Thoracic aorta (tissue), 2 donors: Measurements from ENCODE around the gene CSPG4. TPM values are rescaled to one million over a fixed set of nuclear protein-coding genes. Genes with fewer than 3 reads are reported as not detected.
"Not testable (repeated sequence)": the region's sequence is repeated elsewhere in the genome, so short reads cannot be mapped to it uniquely, and the experiment has no call there.

Experiments used
- ATAC-seq: fragments of 150-250 bp; one replicate; pipeline ENCODE4 v1.8.0; 2017; ENCODE audit warnings: low read depth; ENCODE audit not compliant: insufficient number of reproducible peaks, low FRiP score
- DNase-seq: peaks from one replicate; pipeline ENCODE4 v3.0.0-alpha.2; 2020; ENCODE audit warnings: low spot score
- H3K27ac ChIP-seq, 2 donors: fragments of 200-600 bp; sonication (generic); 1 replicate in 1 of 2; 2 replicates in 1 of 2; pipeline ENCODE4 v1.5.1; 2016; ENCODE audit warnings: mild to moderate bottlenecking in 2 of 2, moderate library complexity in 2 of 2
- H3K27me3 ChIP-seq: fragments of 200-600 bp; sonication (generic); replicated peaks from 2 replicates; pipeline ENCODE4 v1.6.0; 2016; ENCODE audit warnings: mild to moderate bottlenecking; ENCODE audit not compliant: insufficient read depth
- H3K36me3 ChIP-seq: fragments of 200-600 bp; sonication (generic); one replicate; pipeline ENCODE4 v1.5.1; 2016
- H3K4me1 ChIP-seq, 2 donors: fragments of 200-600 bp; sonication (generic); 1 replicate in 1 of 2; 2 replicates in 1 of 2; pipeline versions ENCODE4 v1.5.1 to v1.6.0; 2016; ENCODE audit warnings: low read depth in 2 of 2, mild to moderate bottlenecking in 1 of 2; ENCODE audit not compliant: control insufficient read depth in 1 of 2
- H3K4me3 ChIP-seq: fragments of 200-600 bp; sonication (generic); 2 replicates; pipeline ENCODE4 v1.5.1; 2016; ENCODE audit warnings: mild to moderate bottlenecking
- H3K9me3 ChIP-seq: fragments of 200-600 bp; sonication (generic); 2 replicates; pipeline ENCODE4 v1.5.1; 2016
- CTCF ChIP-seq: fragments of 200-600 bp; sonication (generic); IDR thresholded peaks from one replicate; pipeline ENCODE4 v1.5.1; 2019; ENCODE audit warnings: antibody characterized with exemption
- total RNA-seq, 2 donors: library from RNA; depleted of rRNA; stranded (reverse); fragments of >200 nt; gene quantifications; one replicate each; pipeline versions ENCODE4 v1.1.0 to v1.2.3, GENCODE V29; 2016

Gene CSPG4
- total RNA-seq, 2 donors from 2014 or later = 252 to 263 TPM

- DNase-seq = no peak
- no peak for ATAC-seq
- Histone ChIP-seq H3K9me3 (no peaks in the 10 kb centered on the region), H3K27me3 (no peaks in the 10 kb centered on the region), H3K27ac (peak overlapping the region; percentile 92), H3K4me1 (peaks cover 51 to 73% of the 10 kb centered on the region in 2 donors), H3K4me3 (no peak overlapping the region), H3K36me3 (peaks cover 14% of the 10 kb centered on the region)
- no peak for TF ChIP-seq CTCF
Observed at GRCh38 chr15:75705854-75706681, 6.6 kb downstream of the CSPG4 start.

GRCh38 chr15:75705375-75705774, 7.3 kb downstream of the CSPG4 start:
- not testable (repeated sequence) for ATAC-seq, H3K27me3 ChIP-seq, H3K9me3 ChIP-seq, DNase-seq, H3K4me3 ChIP-seq
- H3K27ac ChIP-seq = peak overlapping the region; percentile 92
- peaks cover 58 to 79% of the 10 kb centered on the region in 2 donors for H3K4me1 ChIP-seq
- H3K36me3 ChIP-seq = peaks cover 14% of the 10 kb centered on the region

- no peak for TF ChIP-seq CTCF
Observed at GRCh38 chr15:75704618-75705017, 8.0 kb downstream of the CSPG4 start.

GRCh38 chr15:75704263-75704615, 8.4 kb downstream of the CSPG4 start:
- Histone ChIP-seq H3K9me3 (no peaks in the 10 kb centered on the region), H3K36me3 (peaks cover 14% of the 10 kb centered on the region), H3K27me3 (no peaks in the 10 kb centered on the region), H3K4me3 (peak overlapping the region; percentile 53), H3K4me1 (peaks cover 66 to 83% of the 10 kb centered on the region in 2 donors), H3K27ac (peak overlapping the region; percentile 92)
- no peak for DNase-seq
- TF ChIP-seq CTCF = no peak
- no peak for ATAC-seq

More at GRCh38 chr15:75704618-75705017, 8.0 kb downstream of the CSPG4 start:
- Histone ChIP-seq H3K27me3 (no peaks in the 10 kb centered on the region), H3K36me3 (peaks cover 14% of the 10 kb centered on the region), H3K4me3 (peak overlapping the region; percentile 53), H3K4me1 (peaks cover 63 to 82% of the 10 kb centered on the region in 2 donors), H3K9me3 (no peaks in the 10 kb centered on the region), H3K27ac (peak overlapping the region; percentile 92)
- DNase-seq (no peak), ATAC-seq (no peak)

GRCh38 chr15:75703440-75704262, 9.0 kb downstream of the CSPG4 start:
- H3K27me3 ChIP-seq, H3K9me3 ChIP-seq, DNase-seq: not testable (repeated sequence)
- ATAC-seq = peak; percentile 54
- Histone ChIP-seq H3K36me3 (peaks cover 12% of the 10 kb centered on the region), H3K27ac (peak overlapping the region; percentile 92 to 93), H3K4me1 (peaks cover 60 to 83% of the 10 kb centered on the region in 2 donors), H3K4me3 (peak overlapping the region; percentile 53)

GRCh38 chr15:75702436-75702835, 10.2 kb downstream of the CSPG4 start:
- H3K4me3 ChIP-seq = no peak overlapping the region
- peaks cover 63 to 88% of the 10 kb centered on the region in 2 donors for H3K4me1 ChIP-seq

More at GRCh38 chr15:75702436-75702835, 10.2 kb downstream of the CSPG4 start:
- TF ChIP-seq CTCF = no peak
- no peak for DNase-seq
- no peaks in the 10 kb centered on the region for H3K27me3 ChIP-seq
- ATAC-seq = no peak
- peak overlapping the region; percentile 97 to 98 for H3K27ac ChIP-seq
- H3K9me3 ChIP-seq = no peaks in the 10 kb centered on the region
- H3K36me3 ChIP-seq = peaks cover 9% of the 10 kb centered on the region
